Naive thymus-derived CD4-positive, alpha-beta T cell (primary cell): ENCODE measurements around the gene SDHAF1. TPM values are rescaled to one million over a fixed set of nuclear protein-coding genes. Genes with fewer than 3 reads are reported as not detected.

Experiments
- ATAC-seq: fragments of 150-1000 bp; cut with Tn5 transposase; 2 replicates; pipeline ENCODE4 v1.10.0; 2021; ENCODE audit warnings: mild to moderate bottlenecking, moderate library complexity
- CTCF ChIA-PET: fragments of 350-600 bp; sonication (Branson Sonifier 250); formaldehyde crosslinking; loops from one replicate; lab custom pipeline; 2021; ENCODE audit warnings: antibody characterized with exemption; lab: Charles Lee
- POLR2A ChIA-PET: fragments of 350-600 bp; sonication (Branson Sonifier 250); formaldehyde crosslinking; loops from one replicate; lab custom pipeline; 2021; ENCODE audit warnings: antibody characterized with exemption, inconsistent platforms; lab: Charles Lee
- DNase-seq, 9 donors: peaks; one replicate each; pipeline versions ENCODE4 v3.0.0 to v3.0.0-alpha.2; 2020 to 2022; ENCODE audit warnings: mixed read lengths in 1 of 9
- H3K27ac ChIP-seq: one replicate; pipeline ENCODE4 v1.7.0; 2013; ENCODE audit warnings: mild to moderate bottlenecking, low read depth, low read length, moderate library complexity
- H3K27me3 ChIP-seq, 2 donors: one replicate each; pipeline ENCODE4 v1.7.0; 2013; ENCODE audit warnings: low read length in 2 of 2, mild to moderate bottlenecking in 2 of 2, moderate library complexity in 2 of 2; ENCODE audit not compliant: control insufficient read depth in 2 of 2, insufficient read depth in 2 of 2
- H3K36me3 ChIP-seq, 3 experiments: 1 replicate in 2 of 3; 2 replicates in 1 of 3; pipeline ENCODE4 v1.7.0; 2013; ENCODE audit warnings: low read length in 3 of 3, mild to moderate bottlenecking in 3 of 3, moderate library complexity in 1 of 3; ENCODE audit not compliant: insufficient read depth in 3 of 3, control insufficient read depth in 2 of 3
- H3K4me1 ChIP-seq, 2 donors: one replicate each; pipeline ENCODE4 v1.7.0; 2013; ENCODE audit warnings: low read length in 2 of 2, mild to moderate bottlenecking in 2 of 2, moderate library complexity in 1 of 2; ENCODE audit not compliant: control insufficient read depth in 2 of 2, insufficient read depth in 2 of 2
- H3K4me3 ChIP-seq: 2 replicates; pipeline ENCODE4 v1.7.0; 2013; ENCODE audit warnings: mild to moderate bottlenecking, low read length
- H3K9me3 ChIP-seq, 3 experiments: 1 replicate in 2 of 3; 2 replicates in 1 of 3; pipeline ENCODE4 v1.7.0; 2013; ENCODE audit warnings: low read length in 3 of 3; ENCODE audit not compliant: control insufficient read depth in 2 of 3
- H3K27ac Mint-ChIP-seq, 9 donors: one replicate each; pipeline ENCODE4 v1.8.0; 2020 to 2022; ENCODE audit warnings: mixed read lengths in 9 of 9, mild to moderate bottlenecking in 8 of 9, moderate library complexity in 5 of 9, inconsistent platforms in 2 of 9
- H3K27me3 Mint-ChIP-seq, 5 donors: one replicate each; pipeline ENCODE4 v1.8.0; 2021 to 2022; ENCODE audit warnings: mixed read lengths in 5 of 5, mild to moderate bottlenecking in 1 of 5
- H3K36me3 Mint-ChIP-seq, 5 donors: one replicate each; pipeline ENCODE4 v1.8.0; 2020 to 2022; ENCODE audit warnings: mixed read lengths in 5 of 5, mild to moderate bottlenecking in 3 of 5, inconsistent platforms in 1 of 5
- H3K4me1 Mint-ChIP-seq, 7 donors: one replicate each; pipeline ENCODE4 v1.8.0; 2020 to 2022; ENCODE audit warnings: mixed read lengths in 7 of 7, mild to moderate bottlenecking in 3 of 7, inconsistent platforms in 1 of 7
- H3K4me3 Mint-ChIP-seq, 10 donors: one replicate each; pipeline ENCODE4 v1.8.0; 2020 to 2022; ENCODE audit warnings: mild to moderate bottlenecking in 10 of 10, mixed read lengths in 10 of 10, moderate library complexity in 6 of 10, inconsistent platforms in 2 of 10
- H3K9me3 Mint-ChIP-seq, 11 donors: one replicate each; pipeline ENCODE4 v1.8.0; 2020 to 2022; ENCODE audit warnings: mixed read lengths in 11 of 11, mild to moderate bottlenecking in 4 of 11, inconsistent platforms in 1 of 11, moderate library complexity in 1 of 11
- intact Hi-C, 2 donors: fragments of 100-400 bp; cut with micrococcal nuclease; formaldehyde crosslinking; loops; one replicate each; pipeline ENCODE4 v1.15.1; 2023
- polyA plus RNA-seq, 2 donors: library from polyadenylated mRNA; unstranded; fragments of 300-500 nt; fragmentation: Illumina TruSeq; gene quantifications; one replicate each; pipeline ENCODE4 v1.2.3, GENCODE V29; 2021
- total RNA-seq, 6 experiments: library from RNA in 5 of 6; stranded (reverse) in 5 of 6; gene quantifications; 1 replicate in 5 of 6; 2 replicates in 1 of 6; pipeline ENCODE4 v1.2.3 and lab custom pipeline; 2021 to 2026

The SDHAF1 gene
- total and polyA plus RNA-seq, 7 experiments from 2014 or later = 7.8 to 58.1 (median 23.8) TPM

DNA sequence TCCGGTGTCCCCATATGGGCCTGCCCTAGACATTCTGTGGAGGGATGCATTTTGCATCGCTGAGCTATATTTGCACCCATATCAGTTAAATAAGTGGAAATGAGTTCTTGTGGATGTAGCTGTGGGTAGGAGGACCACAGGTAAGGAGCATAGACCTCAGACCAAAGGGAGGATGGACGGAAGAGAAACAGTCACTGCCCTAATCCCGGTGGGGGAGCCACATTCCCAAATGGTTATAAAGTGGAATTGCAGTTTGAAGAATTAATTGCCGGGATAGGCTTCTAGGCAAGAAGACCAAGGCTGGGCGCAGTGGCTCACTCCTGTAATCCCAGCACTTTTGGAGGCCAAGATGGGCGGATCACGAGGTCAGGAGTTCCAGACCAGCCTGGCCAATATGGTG lies 1.8 kb downstream of the SDHAF1 start:
- Mint-ChIP-seq H3K27me3 (no peaks in the 10 kb centered on the region), H3K27ac (peak overlapping the region; percentile 71 to 91 (median 83)), H3K4me3 (peak overlapping the region; percentile 84 to 99 (median 90)), H3K36me3 (peaks cover 0 to 7% (median 6%) of the 10 kb centered on the region in 5 donors), H3K9me3 (no peaks in the 10 kb centered on the region), H3K4me1 (peaks cover 22 to 51% (median 35%) of the 10 kb centered on the region in 7 donors)
- POLR2A ChIA-PET = interaction anchor here (0.6 to 2.7 kb wide), 4 partner anchors 44 to 148 kb away, joined by 5 to 11 read pairs (median 6); no protein-coding TSS in a partner anchor
- H3K9me3 ChIP-seq = no peaks in the 10 kb centered on the region
- peak overlapping the region; percentile 84 for H3K4me3 ChIP-seq
- intact Hi-C loops = loop anchor here in 1 of 2 donors (5.0 kb wide), 2 partner anchors 44 to 216 kb away; partner anchors contain the start of gene ZNF565
- no peak for ATAC-seq
- peaks cover 11 to 16% of the 10 kb centered on the region in 2 donors for H3K4me1 ChIP-seq
- CTCF ChIA-PET = interaction anchor here (0.8 to 1.2 kb wide), 2 partner anchors 39 to 57 kb away, joined by 3 to 5 read pairs; partner anchors contain the start of gene THAP8
- peak overlapping the region; percentile 74 for H3K27ac ChIP-seq
- H3K36me3 ChIP-seq = peaks cover 0 to 10% (median 0%) of the 10 kb centered on the region in 3 experiments
- H3K27me3 ChIP-seq = no peaks in the 10 kb centered on the region
- no peak for DNase-seq

DNA sequence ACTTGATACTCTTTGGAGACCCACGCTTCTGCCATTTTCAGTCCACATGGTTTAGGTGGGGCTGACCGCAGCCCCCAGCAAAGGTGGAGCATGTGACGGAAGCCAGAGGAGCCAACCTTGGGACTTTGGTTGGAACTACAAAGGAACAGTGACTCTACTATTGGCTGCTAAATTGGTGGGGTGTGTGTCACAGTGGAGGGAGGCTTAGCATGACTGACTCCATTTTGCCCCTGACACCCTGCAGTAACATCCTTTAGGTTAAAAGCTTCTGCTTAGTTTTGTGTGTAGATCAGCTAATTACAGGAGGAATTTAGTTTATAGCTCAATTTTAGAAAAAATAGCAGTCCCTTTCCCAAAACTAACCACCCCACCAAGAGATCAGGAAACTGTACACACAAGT lies 6.6 kb downstream of the SDHAF1 start:
- H3K4me3 Mint-ChIP-seq = no peak overlapping the region
- no peak for ATAC-seq
- H3K27me3 Mint-ChIP-seq = no peaks in the 10 kb centered on the region
- no peaks in the 10 kb centered on the region for H3K9me3 Mint-ChIP-seq
- H3K4me3 ChIP-seq = no peak overlapping the region
- peaks cover 0 to 10% (median 0%) of the 10 kb centered on the region in 3 experiments for H3K36me3 ChIP-seq
- no peak overlapping the region for H3K27ac Mint-ChIP-seq
- no peaks in the 10 kb centered on the region for H3K27me3 ChIP-seq
- intact Hi-C loops = no loop called here
- ChIA-PET POLR2A (interaction anchor here (1.0 kb wide), 1 partner anchor 93 kb away, joined by 3 read pairs; no protein-coding TSS in a partner anchor), CTCF (no interaction called here)
- H3K36me3 Mint-ChIP-seq = peaks cover 0 to 10% (median 6%) of the 10 kb centered on the region in 5 donors
- H3K4me1 ChIP-seq = peaks cover 1 to 6% of the 10 kb centered on the region in 2 donors
- no peak for DNase-seq
- no peak overlapping the region for H3K27ac ChIP-seq
- peaks cover 14 to 34% (median 20%) of the 10 kb centered on the region in 7 donors for H3K4me1 Mint-ChIP-seq
- no peaks in the 10 kb centered on the region for H3K9me3 ChIP-seq

DNA sequence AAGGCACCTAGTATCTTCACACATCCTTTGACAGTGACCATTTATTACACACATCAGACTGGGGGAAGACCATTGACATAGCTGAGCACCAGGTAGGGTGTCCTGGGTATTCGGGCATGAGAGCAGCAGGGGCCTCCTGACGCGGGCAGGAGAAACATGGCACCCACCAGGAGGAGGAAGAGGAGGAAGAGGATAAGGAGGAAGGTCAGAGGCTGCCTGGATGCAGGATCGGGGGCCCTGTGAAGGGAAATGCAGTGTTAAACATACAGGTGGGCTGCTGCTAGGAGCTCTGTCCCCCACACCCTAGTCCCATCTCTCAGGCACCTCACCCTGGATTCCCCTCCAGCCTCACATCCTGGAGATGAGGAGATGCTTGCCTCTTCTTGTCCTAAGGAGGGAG lies 8.3 kb downstream of the SDHAF1 start:
- CTCF ChIA-PET = no interaction called here

DNA sequence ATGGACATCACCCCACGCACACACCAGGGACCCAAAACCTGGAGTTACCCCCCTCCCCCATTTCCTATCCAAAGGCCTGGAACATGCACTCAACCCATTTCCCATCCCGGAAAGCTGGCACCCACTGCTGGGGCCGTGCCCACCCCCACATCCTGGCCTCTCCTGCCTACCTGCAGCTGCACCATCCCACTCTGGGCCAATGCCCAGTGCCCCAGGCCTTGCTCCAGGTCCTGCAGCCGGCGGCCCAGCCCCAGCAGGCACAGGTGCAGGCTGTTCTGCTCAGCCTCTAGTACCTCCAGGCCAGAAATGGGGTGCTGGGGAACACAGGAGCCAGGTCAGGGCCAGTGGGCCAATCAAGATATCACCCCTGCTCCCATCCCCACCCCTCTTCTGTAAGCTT lies 12.0 kb downstream of the SDHAF1 start:
- H3K27ac ChIP-seq = no peak overlapping the region
- ATAC-seq = no peak
- POLR2A ChIA-PET = no interaction called here

More for the DNA sequence above, 8.3 kb downstream of the SDHAF1 start:
- H3K36me3 Mint-ChIP-seq = peaks cover 0 to 7% (median 0%) of the 10 kb centered on the region in 5 donors
- no peaks in the 10 kb centered on the region for H3K27me3 Mint-ChIP-seq
- H3K27ac Mint-ChIP-seq = peak overlapping the region in 3 of 9 donors; percentile 6 to 39 (median 22)
- peaks cover 0 to 10% (median 0%) of the 10 kb centered on the region in 3 experiments for H3K36me3 ChIP-seq
- no peak overlapping the region for H3K4me3 ChIP-seq
- ATAC-seq (no peak), DNase-seq (no peak)
- peaks cover 0 to 4% of the 10 kb centered on the region in 2 donors for H3K4me1 ChIP-seq
- intact Hi-C loops = no loop called here
- POLR2A ChIA-PET = no interaction called here
- no peak overlapping the region for H3K4me3 Mint-ChIP-seq
- H3K27ac ChIP-seq = no peak overlapping the region
- H3K4me1 Mint-ChIP-seq = peaks cover 8 to 22% (median 10%) of the 10 kb centered on the region in 7 donors
- no peaks in the 10 kb centered on the region for H3K9me3 ChIP-seq
- no peaks in the 10 kb centered on the region for H3K27me3 ChIP-seq
- no peaks in the 10 kb centered on the region for H3K9me3 Mint-ChIP-seq

DNA sequence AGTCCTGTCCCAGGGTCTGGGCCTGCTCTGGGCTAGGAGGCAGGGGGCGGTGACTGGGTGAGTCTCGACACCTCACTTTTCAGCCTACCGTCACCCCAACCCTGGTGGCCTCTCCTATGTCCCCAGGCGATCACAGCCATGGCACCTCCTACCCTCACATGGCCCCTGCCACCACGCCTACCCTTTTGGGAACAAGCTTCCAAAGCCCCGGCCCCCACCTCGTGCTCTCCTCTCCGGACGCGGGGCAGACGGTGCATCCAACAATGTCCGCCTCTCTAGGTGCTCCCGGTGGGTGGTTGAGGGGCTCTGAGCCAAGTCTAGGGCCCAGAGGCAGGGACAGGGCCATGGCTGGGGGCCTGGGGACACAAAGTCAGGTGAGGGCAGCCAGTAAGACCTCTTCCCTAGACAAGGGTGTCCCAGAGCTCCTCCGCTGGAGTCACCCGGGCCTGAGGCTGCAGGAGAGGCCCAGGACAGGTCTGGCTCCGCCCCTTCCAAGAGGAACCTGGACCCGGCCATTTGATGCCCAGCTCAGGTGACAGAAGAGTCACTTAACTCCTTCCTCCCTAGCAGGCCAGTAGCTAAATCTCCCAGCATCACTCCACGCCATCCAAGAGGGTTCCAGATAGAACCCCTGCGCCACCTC lies 13.5 kb downstream of the SDHAF1 start, which contains the start of gene SYNE4:
Gene SYNE4 (minus strand): TSS at position 478 of the 643 bp plus-strand sequence. CDS start 132 bp downstream, at position 346.
- peaks cover 7 to 15% of the 10 kb centered on the region in 2 donors for H3K4me1 ChIP-seq
- H3K27ac ChIP-seq = peak within 1 kb of the TSS; percentile 38
- H3K9me3 ChIP-seq = no peaks in the 10 kb centered on the region
- peaks cover 14 to 31% (median 29%) of the 10 kb centered on the region in 7 donors for H3K4me1 Mint-ChIP-seq
- ChIA-PET POLR2A (interaction anchor here (0.5 to 0.9 kb wide), 4 partner anchors 14 to 427 kb away, joined by 3 to 4 read pairs (median 4); partner anchors contain the start of genes SDHAF1 and THAP8), CTCF (interaction anchor here (0.6 kb wide), 1 partner anchor 118 kb away, joined by 4 read pairs; no protein-coding TSS in a partner anchor)
- no peaks in the 10 kb centered on the region for H3K9me3 Mint-ChIP-seq
- peaks cover 0 to 10% (median 0%) of the 10 kb centered on the region in 5 donors for H3K36me3 Mint-ChIP-seq
- H3K27me3 Mint-ChIP-seq = no peaks in the 10 kb centered on the region
- no peaks in the 10 kb centered on the region for H3K27me3 ChIP-seq
- DNase-seq = no peak
- intact Hi-C loops = no loop called here
- peak within 1 kb of the TSS; percentile 47 for H3K4me3 ChIP-seq
- peak within 1 kb of the TSS; percentile 32 to 79 (median 71) for H3K4me3 Mint-ChIP-seq
- H3K27ac Mint-ChIP-seq = peak within 1 kb of the TSS in 7 of 9 donors; percentile 22 to 82 (median 68)
- ATAC-seq = no peak
- H3K36me3 ChIP-seq = no peaks in the 10 kb centered on the region

More for the DNA sequence above, 12.0 kb downstream of the SDHAF1 start:
- Histone ChIP-seq H3K27me3 (no peaks in the 10 kb centered on the region), H3K9me3 (no peaks in the 10 kb centered on the region), H3K36me3 (no peaks in the 10 kb centered on the region), H3K4me3 (no peak overlapping the region), H3K4me1 (peaks cover 5 to 12% of the 10 kb centered on the region in 2 donors)
- Mint-ChIP-seq H3K4me1 (peaks cover 9 to 22% (median 17%) of the 10 kb centered on the region in 7 donors), H3K27ac (no peak overlapping the region), H3K9me3 (no peaks in the 10 kb centered on the region), H3K4me3 (no peak overlapping the region), H3K27me3 (no peaks in the 10 kb centered on the region), H3K36me3 (peaks cover 0 to 10% (median 0%) of the 10 kb centered on the region in 5 donors)
- intact Hi-C loops = no loop called here
- CTCF ChIA-PET = no interaction called here
- DNase-seq = no peak

DNA sequence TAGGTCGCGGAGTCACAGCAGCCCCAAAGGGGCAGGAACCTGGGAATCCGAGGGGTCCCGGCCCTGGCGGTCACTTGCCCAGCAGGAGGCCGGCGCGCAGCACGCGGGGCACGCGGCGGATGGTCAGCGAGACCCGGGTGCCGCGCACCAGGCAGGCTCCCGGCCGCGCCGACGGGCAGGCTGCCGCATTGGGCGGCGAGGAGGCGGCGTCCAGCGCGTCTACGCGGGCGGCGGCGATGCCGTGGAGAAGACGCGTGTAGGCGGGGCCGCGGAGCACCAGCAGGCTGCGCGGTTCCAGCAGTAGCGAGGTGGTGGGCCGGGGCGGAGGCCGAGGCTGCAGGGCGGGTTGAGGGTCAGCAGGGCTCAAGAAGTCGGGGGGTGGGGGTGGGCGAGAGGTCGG lies 14.2 kb downstream of the SDHAF1 start:
- H3K9me3 Mint-ChIP-seq = no peaks in the 10 kb centered on the region
- peaks cover 0 to 10% (median 0%) of the 10 kb centered on the region in 5 donors for H3K36me3 Mint-ChIP-seq
- H3K4me3 Mint-ChIP-seq = peak overlapping the region; percentile 27 to 79 (median 71)
- CTCF ChIA-PET = no interaction called here
- H3K27me3 Mint-ChIP-seq = no peaks in the 10 kb centered on the region
- H3K27me3 ChIP-seq = no peaks in the 10 kb centered on the region
- peak overlapping the region; percentile 47 for H3K4me3 ChIP-seq
- no peaks in the 10 kb centered on the region for H3K9me3 ChIP-seq
- DNase-seq (peak in 8 of 9 donors; percentile 11 to 65 (median 31)), ATAC-seq (no peak)
- H3K4me1 ChIP-seq = peaks cover 11 to 17% of the 10 kb centered on the region in 2 donors
- peaks cover 19 to 38% (median 36%) of the 10 kb centered on the region in 7 donors for H3K4me1 Mint-ChIP-seq
- intact Hi-C loops = no loop called here
- peak overlapping the region in 2 of 9 donors; percentile 26 to 69 for H3K27ac Mint-ChIP-seq
- peak overlapping the region; percentile 38 for H3K27ac ChIP-seq
- no peaks in the 10 kb centered on the region for H3K36me3 ChIP-seq
- POLR2A ChIA-PET = interaction anchor here (0.5 to 0.9 kb wide), 3 partner anchors 45 to 427 kb away, joined by 3 to 4 read pairs (median 4); partner anchors contain the start of gene THAP8
